Erythroblast (primary cell): ENCODE measurements around the gene AGR2.

Source experiments
- GATA1 ChIP-seq: IDR thresholded peaks from 2 replicates; pipeline ENCODE4 v1.6.1; 2011; ENCODE audit warnings: low read depth, mild to moderate bottlenecking, control low read depth, low read length, moderate library complexity
- POLR2A ChIP-seq: IDR thresholded peaks from 2 replicates; pipeline ENCODE4 v1.6.1; 2011; ENCODE audit warnings: mild to moderate bottlenecking, low read length

DNA sequence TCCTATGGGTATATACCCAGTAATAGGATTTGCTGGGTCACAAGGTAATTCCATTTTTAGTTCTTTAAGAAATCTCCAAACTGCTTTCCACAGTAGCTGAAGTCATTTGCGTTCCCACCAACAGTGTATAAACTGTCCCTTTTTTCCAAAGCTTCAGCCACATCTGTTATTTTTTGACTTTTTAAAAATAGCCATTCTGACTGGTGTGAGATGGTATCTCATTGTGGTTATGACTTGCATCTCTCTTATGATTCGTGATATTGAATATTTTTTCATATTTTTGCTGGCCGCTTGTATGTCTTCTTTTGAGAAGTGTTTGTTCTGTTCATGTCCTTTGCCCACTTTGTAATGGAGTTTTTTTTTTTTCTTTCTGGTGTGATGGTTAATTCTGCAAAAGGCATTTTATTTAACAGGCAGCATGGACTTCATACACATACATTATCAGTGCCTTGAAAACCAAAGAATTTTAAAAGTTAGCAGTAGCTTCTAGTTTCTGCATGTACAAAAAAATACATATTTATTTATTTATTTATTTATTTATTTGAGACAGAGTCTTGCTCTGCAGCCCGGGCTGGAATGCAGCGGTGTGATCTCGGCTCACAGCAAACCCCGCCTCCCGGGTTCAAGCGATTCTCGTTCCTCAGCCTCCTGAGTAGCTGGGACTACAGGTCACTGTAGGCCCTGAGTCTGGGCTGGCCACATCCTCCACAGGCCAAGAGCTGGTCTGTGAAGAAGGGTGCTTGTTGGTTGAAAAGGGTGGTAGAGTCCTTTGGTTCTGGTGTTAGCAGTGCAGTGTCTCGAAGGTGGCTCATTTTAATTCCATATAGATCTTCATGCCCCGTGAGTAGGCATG, 44.7 kb upstream of the AGR2 start:
- no peak for TF ChIP-seq POLR2A
- TF ChIP-seq GATA1: no peak
